BJ (cell line): ENCODE results near the gene ABCG4. TPM values are rescaled to one million over a fixed set of nuclear protein-coding genes. Genes with fewer than 3 reads are reported as not detected.

ENCODE experiments used
- CTCF ChIA-PET: fragments of 350-600 bp; formaldehyde crosslinking; extraction: SDS; loops from one replicate; lab custom pipeline; 2021; ENCODE audit warnings: antibody characterized with exemption, inconsistent platforms; lab: Yijun Ruan, JAX
- POLR2A ChIA-PET: fragments of 300-600 bp; sonication (Branson Sonifier 250); formaldehyde crosslinking; extraction: SDS; loops from one replicate; lab custom pipeline; 2021; ENCODE audit warnings: antibody characterized with exemption; lab: Charles Lee
- DNase-seq: peaks from one replicate; pipeline ENCODE4 v3.0.0-alpha.2; 2011; ENCODE audit warnings: low read depth
- H3K27me3 ChIP-seq: 2 replicates; pipeline ENCODE4 v1.6.0; 2011; ENCODE audit warnings: low read length; ENCODE audit not compliant: control insufficient read depth, insufficient read depth
- H3K36me3 ChIP-seq: 2 replicates; pipeline ENCODE4 v1.5.1; 2011; ENCODE audit warnings: low read length; ENCODE audit not compliant: control insufficient read depth, insufficient read depth
- H3K4me3 ChIP-seq: 2 replicates; pipeline ENCODE4 v1.5.1; 2011; ENCODE audit warnings: low read depth, mild to moderate bottlenecking, control low read depth, low read length
- polyA plus RNA-seq: library from polyadenylated mRNA; depleted of rRNA; stranded (reverse); fragments of >200 nt; gene quantifications from 2 replicates; pipeline ENCODE4 v1.2.3, GENCODE V29; 2011
- TF ChIP-seq, protein P1 (sequence below): IDR thresholded peaks from 2 replicates; pipeline ENCODE4 v1.5.1; 2011; ENCODE audit warnings: low read depth, mild to moderate bottlenecking, control low read depth, inconsistent platforms, low read length, moderate library complexity; ENCODE audit not compliant: insufficient read depth

The ABCG4 gene
- polyA plus RNA-seq, 1 experiment: 0.17 TPM

- ChIA-PET POLR2A (interaction anchor here (0.5 to 0.9 kb wide), 7 partner anchors 14 to 217 kb away, joined by 3 to 7 read pairs (median 4); partner anchors contain the start of gene C2CD2L), CTCF (interaction anchor here (0.8 to 3.3 kb wide), 6 partner anchors 11 to 203 kb away, joined by 3 to 11 read pairs (median 6); no protein-coding TSS in a partner anchor)
These were observed 27.6 kb upstream of the ABCG4 start, which contains the start of gene HINFP for GRCh38 chr11:119121008-119121810. TSS of gene HINFP (plus strand) at chr11:119121580. CDS start at chr11:119126945, 5,365 bp downstream.

DNA sequence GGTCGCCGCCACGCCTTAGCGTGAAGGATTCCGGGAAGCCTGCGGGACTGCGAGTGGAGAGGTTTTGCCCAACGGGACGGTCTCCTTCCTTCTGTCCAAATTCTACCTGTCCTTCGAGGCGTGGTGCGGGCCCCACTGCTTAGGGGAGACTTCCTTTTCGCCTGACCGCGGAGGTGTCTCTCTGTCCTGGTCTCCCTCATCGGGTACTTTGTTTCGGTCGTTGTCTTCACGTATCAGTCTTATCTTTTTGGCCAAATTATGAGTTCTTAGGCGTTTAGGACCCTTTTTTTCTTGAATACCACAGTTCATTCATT is 27.1 kb upstream of the ABCG4 start:
- TF ChIP-seq, protein P1, sequence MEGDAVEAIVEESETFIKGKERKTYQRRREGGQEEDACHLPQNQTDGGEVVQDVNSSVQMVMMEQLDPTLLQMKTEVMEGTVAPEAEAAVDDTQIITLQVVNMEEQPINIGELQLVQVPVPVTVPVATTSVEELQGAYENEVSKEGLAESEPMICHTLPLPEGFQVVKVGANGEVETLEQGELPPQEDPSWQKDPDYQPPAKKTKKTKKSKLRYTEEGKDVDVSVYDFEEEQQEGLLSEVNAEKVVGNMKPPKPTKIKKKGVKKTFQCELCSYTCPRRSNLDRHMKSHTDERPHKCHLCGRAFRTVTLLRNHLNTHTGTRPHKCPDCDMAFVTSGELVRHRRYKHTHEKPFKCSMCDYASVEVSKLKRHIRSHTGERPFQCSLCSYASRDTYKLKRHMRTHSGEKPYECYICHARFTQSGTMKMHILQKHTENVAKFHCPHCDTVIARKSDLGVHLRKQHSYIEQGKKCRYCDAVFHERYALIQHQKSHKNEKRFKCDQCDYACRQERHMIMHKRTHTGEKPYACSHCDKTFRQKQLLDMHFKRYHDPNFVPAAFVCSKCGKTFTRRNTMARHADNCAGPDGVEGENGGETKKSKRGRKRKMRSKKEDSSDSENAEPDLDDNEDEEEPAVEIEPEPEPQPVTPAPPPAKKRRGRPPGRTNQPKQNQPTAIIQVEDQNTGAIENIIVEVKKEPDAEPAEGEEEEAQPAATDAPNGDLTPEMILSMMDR: no peak
- ChIA-PET POLR2A (interaction anchor here (0.5 to 0.9 kb wide), 6 partner anchors 15 to 216 kb away, joined by 3 to 7 read pairs (median 4); partner anchors contain the start of gene C2CD2L), CTCF (interaction anchor here (0.7 to 2.3 kb wide), 5 partner anchors 13 to 156 kb away, joined by 3 to 7 read pairs (median 5); no protein-coding TSS in a partner anchor)
- Histone ChIP-seq H3K36me3 (peaks cover 6% of the 10 kb centered on the region; the same call in 1 of the 2 replicates), H3K4me3 (peak overlapping the region; percentile 89), H3K27me3 (no peaks in the 10 kb centered on the region)
- no peak for DNase-seq

More at GRCh38 chr11:119121008-119121810, 27.6 kb upstream of the ABCG4 start, which contains the start of gene HINFP:
- H3K27me3 ChIP-seq: no peaks in the 10 kb centered on the region
- H3K4me3 ChIP-seq: peak within 1 kb of the TSS; percentile 89
- peak; percentile 96 for DNase-seq
- TF ChIP-seq, protein P1: no peak
- peaks cover 8% of the 10 kb centered on the region for H3K36me3 ChIP-seq

GRCh38 chr11:119125821-119126220 is 23.0 kb upstream of the ABCG4 start:
- CTCF ChIA-PET: interaction anchor here (0.6 to 3.1 kb wide), 3 partner anchors 19 to 198 kb away, joined by 3 to 14 read pairs (median 3); no protein-coding TSS in a partner anchor
- H3K27me3 ChIP-seq: no peaks in the 10 kb centered on the region
- TF ChIP-seq, protein P1: no peak
- no peak overlapping the region for H3K4me3 ChIP-seq
- POLR2A ChIA-PET: no interaction called here
- DNase-seq: no peak
- H3K36me3 ChIP-seq: peaks cover 8% of the 10 kb centered on the region

GRCh38 chr11:119126675-119127268 is 22.1 kb upstream of the ABCG4 start:
- Histone ChIP-seq H3K4me3 (no peak overlapping the region), H3K27me3 (no peaks in the 10 kb centered on the region), H3K36me3 (peaks cover 13% of the 10 kb centered on the region)
- TF ChIP-seq, protein P1: no peak
- CTCF ChIA-PET: interaction anchor here (1.0 to 3.1 kb wide), 3 partner anchors 18 to 197 kb away, joined by 3 to 14 read pairs (median 3); no protein-coding TSS in a partner anchor
- DNase-seq: no peak
- POLR2A ChIA-PET: no interaction called here

DNA sequence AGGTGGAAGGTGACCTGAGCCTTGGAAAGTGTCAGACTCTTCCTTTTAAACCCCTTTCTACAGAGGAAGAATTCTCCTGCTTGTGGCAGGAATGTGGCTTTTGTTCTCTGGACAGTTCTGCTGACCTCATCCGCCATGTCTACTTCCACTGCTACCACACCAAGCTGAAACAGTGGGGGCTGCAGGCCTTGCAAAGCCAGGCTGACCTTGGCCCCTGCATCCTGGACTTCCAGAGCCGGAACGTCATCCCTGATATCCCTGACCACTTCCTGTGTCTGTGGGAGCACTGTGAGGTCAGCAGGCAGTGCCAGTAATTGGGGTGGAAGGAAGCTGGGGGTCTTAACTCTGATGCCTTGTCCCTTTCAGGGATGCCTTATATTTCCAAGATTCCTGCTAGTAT is 18.2 kb upstream of the ABCG4 start:
- POLR2A ChIA-PET: no interaction called here
- no peak for DNase-seq
- Histone ChIP-seq H3K36me3 (peaks cover 26% of the 10 kb centered on the region), H3K4me3 (no peak overlapping the region), H3K27me3 (no peaks in the 10 kb centered on the region)
- CTCF ChIA-PET: interaction anchor here (0.8 kb wide), 1 partner anchor 15 kb away, joined by 3 read pairs; no protein-coding TSS in a partner anchor
- TF ChIP-seq, protein P1: no peak
